Measurements from ENCODE around the gene SDS.

Gene SDS

DNA sequence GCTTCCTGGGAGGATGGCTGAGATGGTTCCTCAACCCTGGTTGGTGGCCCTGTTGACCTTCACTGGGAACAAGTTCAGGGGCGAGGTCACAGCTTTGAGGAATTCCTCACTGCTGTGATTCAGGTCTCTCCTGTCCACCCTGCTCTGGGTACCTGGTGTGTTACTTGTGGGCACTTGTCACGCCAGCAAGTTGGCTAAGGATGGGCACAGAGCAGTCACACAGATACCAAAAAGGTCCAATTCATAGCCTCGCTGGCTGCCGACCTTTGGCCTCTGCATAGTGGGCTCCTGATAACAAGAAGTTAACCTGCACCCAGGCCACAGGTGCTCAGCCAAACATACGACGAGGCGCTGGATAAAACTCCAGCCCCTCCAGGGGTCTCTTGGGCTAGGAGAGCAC, 11.2 kb downstream of the SDS start:
- TF ChIP-seq EZH2phosphoT487 (IDR thresholded peaks at IDR 0.05; ENCODE audit: low read depth) = no peak
- TF ChIP-seq, protein P1, sequence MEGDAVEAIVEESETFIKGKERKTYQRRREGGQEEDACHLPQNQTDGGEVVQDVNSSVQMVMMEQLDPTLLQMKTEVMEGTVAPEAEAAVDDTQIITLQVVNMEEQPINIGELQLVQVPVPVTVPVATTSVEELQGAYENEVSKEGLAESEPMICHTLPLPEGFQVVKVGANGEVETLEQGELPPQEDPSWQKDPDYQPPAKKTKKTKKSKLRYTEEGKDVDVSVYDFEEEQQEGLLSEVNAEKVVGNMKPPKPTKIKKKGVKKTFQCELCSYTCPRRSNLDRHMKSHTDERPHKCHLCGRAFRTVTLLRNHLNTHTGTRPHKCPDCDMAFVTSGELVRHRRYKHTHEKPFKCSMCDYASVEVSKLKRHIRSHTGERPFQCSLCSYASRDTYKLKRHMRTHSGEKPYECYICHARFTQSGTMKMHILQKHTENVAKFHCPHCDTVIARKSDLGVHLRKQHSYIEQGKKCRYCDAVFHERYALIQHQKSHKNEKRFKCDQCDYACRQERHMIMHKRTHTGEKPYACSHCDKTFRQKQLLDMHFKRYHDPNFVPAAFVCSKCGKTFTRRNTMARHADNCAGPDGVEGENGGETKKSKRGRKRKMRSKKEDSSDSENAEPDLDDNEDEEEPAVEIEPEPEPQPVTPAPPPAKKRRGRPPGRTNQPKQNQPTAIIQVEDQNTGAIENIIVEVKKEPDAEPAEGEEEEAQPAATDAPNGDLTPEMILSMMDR (IDR thresholded peaks at IDR 0.05; ENCODE audit: low read depth, low read length) = no peak
- no peak overlapping the region for H3K4me2 ChIP-seq (ENCODE audit: low read length)
- no peaks in the 10 kb centered on the region for H4K20me1 ChIP-seq (ENCODE audit: insufficient read depth, low read length)
- no peak overlapping the region for H3K4me3 ChIP-seq (ENCODE audit: low read length)
- H3K9me3 ChIP-seq (ENCODE audit: insufficient read depth, low read length) = no peaks in the 10 kb centered on the region
- H3K27ac ChIP-seq (ENCODE audit: low read length) = no peak overlapping the region
- no peak overlapping the region for H3K9ac ChIP-seq (ENCODE audit: low read length)
- no peaks in the 10 kb centered on the region for H3K27me3 ChIP-seq (ENCODE audit: low read depth, low read length)
- H2AFZ ChIP-seq (ENCODE audit: low read depth, low read length) = no peak overlapping the region
- H3K79me2 ChIP-seq (ENCODE audit: low read length) = no peaks in the 10 kb centered on the region
- no peaks in the 10 kb centered on the region for H3K4me1 ChIP-seq (ENCODE audit: low read length)
- H3K36me3 ChIP-seq (replicated peaks; ENCODE audit: low read depth, low read length) = no peaks in the 10 kb centered on the region

DNA sequence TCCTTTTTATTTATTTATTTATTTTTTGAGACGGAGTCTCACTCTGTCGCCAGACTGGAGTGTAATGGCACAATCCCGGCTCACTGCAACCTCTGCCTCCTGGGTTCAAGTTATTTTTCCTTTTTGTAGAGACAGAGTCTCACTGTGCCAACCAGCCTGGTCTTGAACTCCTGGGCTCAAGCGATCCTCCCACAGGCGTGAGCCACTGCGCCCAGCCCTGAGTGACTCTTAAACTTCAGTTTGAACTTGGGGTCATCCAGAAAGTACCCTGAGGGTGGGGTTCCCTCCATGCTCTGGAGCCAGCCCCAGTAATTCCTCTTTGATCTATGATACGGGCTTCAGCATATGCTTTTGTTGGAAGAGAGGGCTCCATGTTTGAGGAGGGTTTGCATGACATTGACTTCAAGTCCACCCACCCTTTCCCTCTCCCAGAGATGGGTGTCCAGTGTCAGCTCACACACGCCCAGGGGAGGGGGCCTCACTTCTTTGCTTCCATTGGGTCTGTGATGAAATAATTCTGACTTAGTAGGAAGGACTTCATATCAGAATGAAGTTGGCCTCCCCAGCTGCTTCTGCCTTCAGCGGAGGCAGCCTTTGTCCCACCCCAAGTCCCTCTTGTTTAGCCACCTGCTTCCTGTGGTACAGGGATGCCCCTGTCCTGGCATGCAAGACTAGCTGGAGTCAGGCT, 11.9 kb downstream of the SDS start:
- H3K27me3 ChIP-seq (ENCODE audit: low read depth, low read length) = no peaks in the 10 kb centered on the region
- no peaks in the 10 kb centered on the region for H3K4me1 ChIP-seq (ENCODE audit: low read length)
- no peak overlapping the region for H3K4me2 ChIP-seq (ENCODE audit: low read length)
- H3K79me2 ChIP-seq (ENCODE audit: low read length) = no peaks in the 10 kb centered on the region
- no peaks in the 10 kb centered on the region for H3K36me3 ChIP-seq (replicated peaks; ENCODE audit: low read depth, low read length)
- TF ChIP-seq EZH2phosphoT487 (IDR thresholded peaks at IDR 0.05; ENCODE audit: low read depth) = no peak
- no peaks in the 10 kb centered on the region for H4K20me1 ChIP-seq (ENCODE audit: insufficient read depth, low read length)
- no peak overlapping the region for H2AFZ ChIP-seq (ENCODE audit: low read depth, low read length)
- H3K9ac ChIP-seq (ENCODE audit: low read length) = no peak overlapping the region
- no peaks in the 10 kb centered on the region for H3K9me3 ChIP-seq (ENCODE audit: insufficient read depth, low read length)
- H3K4me3 ChIP-seq (ENCODE audit: low read length) = no peak overlapping the region
- H3K27ac ChIP-seq (ENCODE audit: low read length) = no peak overlapping the region

DNA sequence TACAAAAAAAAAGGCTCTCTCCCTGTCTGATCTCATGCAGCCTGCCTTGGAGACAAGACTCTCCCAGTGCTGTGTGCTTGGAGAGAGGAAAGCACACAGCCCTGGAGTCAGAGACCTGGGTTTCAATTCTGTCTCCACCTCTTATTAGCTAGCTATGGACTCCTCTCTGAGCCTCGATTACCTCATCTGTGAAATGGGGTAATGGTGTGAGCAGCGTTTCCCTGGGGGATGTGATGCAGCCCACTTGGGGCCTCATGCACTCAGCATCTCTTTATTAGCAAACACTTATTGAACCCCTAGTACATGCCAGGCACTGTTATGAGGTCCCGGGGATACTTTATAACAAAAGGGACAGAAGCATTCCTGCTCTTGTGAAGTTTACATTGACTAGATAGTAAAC, 12.5 kb downstream of the SDS start:
- TF ChIP-seq, protein P1 (IDR thresholded peaks at IDR 0.05; ENCODE audit: low read depth, low read length) = no peak
- no peak for TF ChIP-seq EZH2phosphoT487 (IDR thresholded peaks at IDR 0.05; ENCODE audit: low read depth)
- Histone ChIP-seq H4K20me1 (ENCODE audit: insufficient read depth, low read length) (no peaks in the 10 kb centered on the region), H3K27ac (ENCODE audit: low read length) (no peak overlapping the region), H3K36me3 (replicated peaks; ENCODE audit: low read depth, low read length) (no peaks in the 10 kb centered on the region), H3K27me3 (ENCODE audit: low read depth, low read length) (no peaks in the 10 kb centered on the region), H3K4me2 (ENCODE audit: low read length) (no peak overlapping the region), H3K9ac (ENCODE audit: low read length) (no peak overlapping the region), H3K4me1 (ENCODE audit: low read length) (no peaks in the 10 kb centered on the region), H3K4me3 (ENCODE audit: low read length) (no peak overlapping the region), H3K9me3 (ENCODE audit: insufficient read depth, low read length) (no peaks in the 10 kb centered on the region), H2AFZ (ENCODE audit: low read depth, low read length) (no peak overlapping the region), H3K79me2 (ENCODE audit: low read length) (no peaks in the 10 kb centered on the region)

DNA sequence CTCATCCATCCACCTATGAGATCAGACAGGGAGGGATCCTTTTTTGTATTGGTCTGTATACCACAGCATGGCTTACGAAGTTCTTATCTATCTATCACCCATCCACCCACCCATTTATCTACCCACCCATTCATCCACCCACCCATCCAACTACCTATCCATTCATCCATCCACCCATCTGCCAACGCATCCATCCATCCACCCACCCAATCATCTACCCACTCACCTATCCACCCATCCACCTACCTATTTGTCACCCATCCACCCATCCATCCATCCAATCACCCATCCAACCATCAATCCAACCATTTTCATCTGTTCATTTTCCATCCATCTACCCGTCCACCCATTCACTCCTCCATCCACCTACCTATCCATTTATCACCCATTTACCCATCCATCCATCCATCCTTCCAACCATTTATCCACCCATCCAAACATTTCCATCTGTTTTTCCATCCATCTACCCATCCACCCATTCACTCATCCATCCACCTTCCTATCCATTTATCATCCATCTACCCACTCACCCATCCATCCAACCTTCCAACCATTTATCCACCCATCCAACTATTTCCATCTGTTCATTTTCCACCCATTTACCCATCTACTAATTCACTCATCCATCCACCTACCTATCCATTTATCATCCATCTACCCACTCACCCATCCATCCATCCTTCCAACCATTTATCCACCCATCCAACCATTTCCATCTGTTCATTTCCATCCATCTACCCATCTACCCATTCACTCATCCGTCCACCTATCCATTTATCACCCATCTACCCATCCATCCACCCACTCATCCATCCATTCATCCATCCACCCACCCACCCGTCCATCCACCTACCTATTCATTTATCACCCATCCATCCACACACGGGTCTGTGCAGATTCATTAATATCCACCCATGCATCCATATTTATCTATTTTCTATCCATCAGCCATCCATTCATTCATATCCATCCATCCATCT, 13.3 kb downstream of the SDS start:
- no peaks in the 10 kb centered on the region for H3K9me3 ChIP-seq (ENCODE audit: insufficient read depth, low read length)
- TF ChIP-seq, protein P1 (IDR thresholded peaks at IDR 0.05; ENCODE audit: low read depth, low read length) = no peak
- no peaks in the 10 kb centered on the region for H3K4me1 ChIP-seq (ENCODE audit: low read length)
- no peaks in the 10 kb centered on the region for H4K20me1 ChIP-seq (ENCODE audit: insufficient read depth, low read length)
- H3K79me2 ChIP-seq (ENCODE audit: low read length) = no peaks in the 10 kb centered on the region
- H3K9ac ChIP-seq (ENCODE audit: low read length) = no peak overlapping the region
- no peak overlapping the region for H3K4me2 ChIP-seq (ENCODE audit: low read length)
- H3K27ac ChIP-seq (ENCODE audit: low read length) = no peak overlapping the region
- H3K27me3 ChIP-seq (ENCODE audit: low read depth, low read length) = no peaks in the 10 kb centered on the region
- no peak overlapping the region for H2AFZ ChIP-seq (ENCODE audit: low read depth, low read length)
- H3K4me3 ChIP-seq (ENCODE audit: low read length) = no peak overlapping the region
- H3K36me3 ChIP-seq (replicated peaks; ENCODE audit: low read depth, low read length) = no peaks in the 10 kb centered on the region

All from OCI-LY3 (cell line).